Measurements from ENCODE around the gene ADGRG2.

Gene ADGRG2

DNA sequence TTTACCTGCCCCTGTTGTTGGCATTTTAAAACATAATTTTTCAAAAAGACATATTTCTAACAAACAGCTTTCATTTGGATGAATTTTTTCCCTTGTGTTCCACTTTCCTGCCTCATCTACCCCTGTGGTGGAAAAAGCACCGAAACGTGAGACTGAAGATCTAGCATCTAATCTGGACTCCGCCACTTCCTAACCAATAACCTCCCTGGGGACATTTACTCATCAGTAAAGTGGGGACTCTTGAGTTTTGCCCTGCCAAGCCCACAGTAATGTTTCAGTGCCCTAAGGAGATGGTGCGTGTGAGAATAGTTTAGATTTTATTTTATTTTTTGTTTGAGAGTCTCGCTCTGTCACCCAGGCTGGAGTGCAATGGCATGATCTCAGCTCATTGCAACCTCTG lies 56.7 kb downstream of the ADGRG2 start:
- H3K27me3 ChIP-seq (ENCODE audit: insufficient read depth, poor library complexity, severe bottlenecking) = no peaks in the 10 kb centered on the region
- TF ChIP-seq POLR2AphosphoS5 (IDR thresholded peaks at IDR 0.05; ENCODE audit: low read depth) (no peak), SPI1 (IDR thresholded peaks at IDR 0.05; ENCODE audit: borderline replicate concordance, low read depth) (no peak), GABPA (IDR thresholded peaks at IDR 0.05; ENCODE audit: low read depth) (no peak)
- TF ChIP-seq, protein P1, sequence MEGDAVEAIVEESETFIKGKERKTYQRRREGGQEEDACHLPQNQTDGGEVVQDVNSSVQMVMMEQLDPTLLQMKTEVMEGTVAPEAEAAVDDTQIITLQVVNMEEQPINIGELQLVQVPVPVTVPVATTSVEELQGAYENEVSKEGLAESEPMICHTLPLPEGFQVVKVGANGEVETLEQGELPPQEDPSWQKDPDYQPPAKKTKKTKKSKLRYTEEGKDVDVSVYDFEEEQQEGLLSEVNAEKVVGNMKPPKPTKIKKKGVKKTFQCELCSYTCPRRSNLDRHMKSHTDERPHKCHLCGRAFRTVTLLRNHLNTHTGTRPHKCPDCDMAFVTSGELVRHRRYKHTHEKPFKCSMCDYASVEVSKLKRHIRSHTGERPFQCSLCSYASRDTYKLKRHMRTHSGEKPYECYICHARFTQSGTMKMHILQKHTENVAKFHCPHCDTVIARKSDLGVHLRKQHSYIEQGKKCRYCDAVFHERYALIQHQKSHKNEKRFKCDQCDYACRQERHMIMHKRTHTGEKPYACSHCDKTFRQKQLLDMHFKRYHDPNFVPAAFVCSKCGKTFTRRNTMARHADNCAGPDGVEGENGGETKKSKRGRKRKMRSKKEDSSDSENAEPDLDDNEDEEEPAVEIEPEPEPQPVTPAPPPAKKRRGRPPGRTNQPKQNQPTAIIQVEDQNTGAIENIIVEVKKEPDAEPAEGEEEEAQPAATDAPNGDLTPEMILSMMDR (IDR thresholded peaks at IDR 0.05; ENCODE audit: insufficient read depth, low read length) = no peak
- TF ChIP-seq, protein P2, sequence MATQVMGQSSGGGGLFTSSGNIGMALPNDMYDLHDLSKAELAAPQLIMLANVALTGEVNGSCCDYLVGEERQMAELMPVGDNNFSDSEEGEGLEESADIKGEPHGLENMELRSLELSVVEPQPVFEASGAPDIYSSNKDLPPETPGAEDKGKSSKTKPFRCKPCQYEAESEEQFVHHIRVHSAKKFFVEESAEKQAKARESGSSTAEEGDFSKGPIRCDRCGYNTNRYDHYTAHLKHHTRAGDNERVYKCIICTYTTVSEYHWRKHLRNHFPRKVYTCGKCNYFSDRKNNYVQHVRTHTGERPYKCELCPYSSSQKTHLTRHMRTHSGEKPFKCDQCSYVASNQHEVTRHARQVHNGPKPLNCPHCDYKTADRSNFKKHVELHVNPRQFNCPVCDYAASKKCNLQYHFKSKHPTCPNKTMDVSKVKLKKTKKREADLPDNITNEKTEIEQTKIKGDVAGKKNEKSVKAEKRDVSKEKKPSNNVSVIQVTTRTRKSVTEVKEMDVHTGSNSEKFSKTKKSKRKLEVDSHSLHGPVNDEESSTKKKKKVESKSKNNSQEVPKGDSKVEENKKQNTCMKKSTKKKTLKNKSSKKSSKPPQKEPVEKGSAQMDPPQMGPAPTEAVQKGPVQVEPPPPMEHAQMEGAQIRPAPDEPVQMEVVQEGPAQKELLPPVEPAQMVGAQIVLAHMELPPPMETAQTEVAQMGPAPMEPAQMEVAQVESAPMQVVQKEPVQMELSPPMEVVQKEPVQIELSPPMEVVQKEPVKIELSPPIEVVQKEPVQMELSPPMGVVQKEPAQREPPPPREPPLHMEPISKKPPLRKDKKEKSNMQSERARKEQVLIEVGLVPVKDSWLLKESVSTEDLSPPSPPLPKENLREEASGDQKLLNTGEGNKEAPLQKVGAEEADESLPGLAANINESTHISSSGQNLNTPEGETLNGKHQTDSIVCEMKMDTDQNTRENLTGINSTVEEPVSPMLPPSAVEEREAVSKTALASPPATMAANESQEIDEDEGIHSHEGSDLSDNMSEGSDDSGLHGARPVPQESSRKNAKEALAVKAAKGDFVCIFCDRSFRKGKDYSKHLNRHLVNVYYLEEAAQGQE (IDR thresholded peaks at IDR 0.05; ENCODE audit: insufficient replicate concordance, low read depth) = no peak
- no peak overlapping the region for H3K27ac ChIP-seq (replicated peaks)
- H3K4me3 ChIP-seq (replicated peaks; ENCODE audit: insufficient read depth, low read length) = no peak overlapping the region
- DNase-seq (ENCODE audit: low read depth in 1 of 2, low spot score in 1 of 2) = no peak

DNA sequence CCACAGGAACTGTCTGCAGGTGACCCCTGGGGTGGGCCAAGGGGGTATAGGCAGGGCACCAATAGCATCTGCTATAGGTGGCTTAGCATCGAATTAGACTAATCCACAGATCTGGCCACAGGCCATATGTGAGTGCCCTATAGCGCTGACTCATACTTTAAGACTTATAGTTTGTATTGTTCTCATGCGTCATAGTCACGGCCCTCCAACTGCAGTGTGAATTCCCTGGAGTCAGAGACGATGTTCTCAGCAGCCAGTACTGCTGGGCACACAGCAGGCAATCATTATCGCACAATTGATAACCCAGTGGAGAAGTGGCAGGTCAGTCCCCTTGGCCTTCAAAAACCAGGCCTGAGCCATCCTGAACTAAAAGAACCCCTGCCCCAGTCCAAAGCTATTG lies 58.1 kb downstream of the ADGRG2 start:
- TF ChIP-seq POLR2AphosphoS5 (IDR thresholded peaks at IDR 0.05; ENCODE audit: low read depth) (no peak), GABPA (IDR thresholded peaks at IDR 0.05; ENCODE audit: low read depth) (no peak), SPI1 (IDR thresholded peaks at IDR 0.05; ENCODE audit: borderline replicate concordance, low read depth) (no peak)
- TF ChIP-seq, protein P1 (IDR thresholded peaks at IDR 0.05; ENCODE audit: insufficient read depth, low read length) = no peak
- TF ChIP-seq, protein P2 (IDR thresholded peaks at IDR 0.05; ENCODE audit: insufficient replicate concordance, low read depth) = no peak
- H3K4me3 ChIP-seq (replicated peaks; ENCODE audit: insufficient read depth, low read length) = no peak overlapping the region
- no peak for DNase-seq (ENCODE audit: low read depth in 1 of 2, low spot score in 1 of 2)
- no peaks in the 10 kb centered on the region for H3K27me3 ChIP-seq (ENCODE audit: insufficient read depth, poor library complexity, severe bottlenecking)
- H3K27ac ChIP-seq (replicated peaks) = no peak overlapping the region

DNA sequence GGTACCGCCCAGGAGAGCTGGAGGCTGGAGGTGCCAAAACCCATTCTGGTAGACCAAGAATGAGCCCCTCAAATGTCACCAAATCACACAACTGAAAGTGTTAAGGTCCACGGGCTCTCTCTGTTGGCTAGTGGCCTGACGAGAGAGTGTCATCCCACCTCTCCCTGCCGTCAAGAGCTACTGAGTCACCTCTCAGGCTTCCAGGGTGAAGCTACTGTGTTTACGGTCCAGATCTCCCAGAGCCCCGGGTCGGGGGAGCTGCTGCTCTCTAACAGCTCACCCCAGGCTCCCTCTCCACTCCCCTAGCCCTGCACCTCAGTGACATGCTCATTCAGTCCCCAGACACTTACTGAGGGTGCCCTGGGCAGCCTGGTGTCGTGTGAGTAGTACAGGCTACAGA lies 59.2 kb downstream of the ADGRG2 start:
- DNase-seq (ENCODE audit: low read depth in 1 of 2, low spot score in 1 of 2) = no peak
- no peaks in the 10 kb centered on the region for H3K27me3 ChIP-seq (ENCODE audit: insufficient read depth, poor library complexity, severe bottlenecking)
- no peak overlapping the region for H3K27ac ChIP-seq (replicated peaks)
- TF ChIP-seq, protein P1 (IDR thresholded peaks at IDR 0.05; ENCODE audit: insufficient read depth, low read length) = no peak
- TF ChIP-seq, protein P2 (IDR thresholded peaks at IDR 0.05; ENCODE audit: insufficient replicate concordance, low read depth) = no peak
- TF ChIP-seq SPI1 (IDR thresholded peaks at IDR 0.05; ENCODE audit: borderline replicate concordance, low read depth) (no peak), GABPA (IDR thresholded peaks at IDR 0.05; ENCODE audit: low read depth) (no peak), POLR2AphosphoS5 (IDR thresholded peaks at IDR 0.05; ENCODE audit: low read depth) (no peak)
- H3K4me3 ChIP-seq (replicated peaks; ENCODE audit: insufficient read depth, low read length) = no peak overlapping the region
